Activated T-cell treated with anti-CD3 and anti-CD28 coated beads for 4 hours (primary cell): ENCODE data around the gene ATXN10.
"Not testable (repeated sequence)": the region's sequence is repeated elsewhere in the genome, so short reads cannot be mapped to it uniquely, and the experiment has no call there.

Experiments
- DNase-seq: peaks from one replicate; pipeline ENCODE4 v3.0.0-alpha.2; 2020

ATXN10 gene

DNA sequence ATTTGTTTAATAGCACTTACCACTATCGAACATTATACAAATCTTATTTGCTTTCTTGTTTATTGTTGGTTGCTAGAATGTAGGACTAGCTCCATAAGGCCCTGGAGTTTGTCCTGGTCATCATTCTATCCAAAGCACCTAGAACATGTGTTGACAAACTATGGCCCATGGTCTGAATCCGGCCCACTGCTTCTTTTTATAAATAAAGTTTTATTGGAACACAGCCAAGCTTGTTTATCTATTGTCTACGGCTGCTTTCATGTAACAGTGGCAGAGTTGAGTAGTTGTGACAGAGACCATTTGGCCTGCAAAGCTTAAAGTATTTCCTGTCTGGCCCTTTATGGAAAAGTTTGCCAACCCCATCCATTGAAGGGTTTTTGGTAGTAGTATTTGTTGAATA, 38.8 kb downstream of the ATXN10 start:
- no peak for DNase-seq

DNA sequence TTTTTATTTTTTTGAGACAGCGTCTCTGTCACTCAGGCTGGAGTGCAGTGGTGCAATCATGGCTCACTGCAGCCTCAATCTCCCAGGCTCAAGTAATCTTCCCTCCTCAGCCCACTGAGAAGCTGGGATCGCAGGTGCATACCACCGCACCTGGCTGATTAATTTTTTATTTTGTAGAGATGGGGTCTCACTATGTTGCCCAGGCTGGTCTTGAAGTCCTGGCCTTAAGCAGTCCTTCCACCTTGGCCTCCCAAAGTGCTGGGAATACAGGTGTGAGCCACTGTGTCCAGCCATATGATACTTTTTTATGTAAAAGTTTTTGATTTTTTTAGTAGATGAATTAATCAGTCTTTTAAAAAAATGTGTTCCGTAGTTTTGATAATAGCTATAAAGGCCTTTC, 42.8 kb downstream of the ATXN10 start:
- DNase-seq: not testable (repeated sequence)

DNA sequence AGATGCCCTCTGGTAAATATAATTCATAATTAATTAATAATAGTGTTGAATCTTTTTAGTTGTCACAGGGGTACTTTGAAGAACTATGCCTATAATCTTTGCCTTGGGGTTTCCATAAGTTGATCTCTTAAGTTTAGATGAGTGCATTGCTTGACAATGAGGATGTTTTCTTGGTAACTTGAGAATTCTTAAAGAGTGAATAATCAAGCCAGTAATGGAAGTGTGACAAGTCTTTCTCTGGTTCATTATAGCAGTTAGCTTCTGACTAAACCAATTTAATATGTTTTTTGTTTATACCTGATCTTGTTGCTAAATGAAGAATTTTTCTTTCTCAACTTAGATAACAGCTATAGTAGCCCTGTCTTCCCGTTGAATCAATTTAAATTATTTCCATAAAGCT, 46.2 kb downstream of the ATXN10 start:
- DNase-seq: no peak

DNA sequence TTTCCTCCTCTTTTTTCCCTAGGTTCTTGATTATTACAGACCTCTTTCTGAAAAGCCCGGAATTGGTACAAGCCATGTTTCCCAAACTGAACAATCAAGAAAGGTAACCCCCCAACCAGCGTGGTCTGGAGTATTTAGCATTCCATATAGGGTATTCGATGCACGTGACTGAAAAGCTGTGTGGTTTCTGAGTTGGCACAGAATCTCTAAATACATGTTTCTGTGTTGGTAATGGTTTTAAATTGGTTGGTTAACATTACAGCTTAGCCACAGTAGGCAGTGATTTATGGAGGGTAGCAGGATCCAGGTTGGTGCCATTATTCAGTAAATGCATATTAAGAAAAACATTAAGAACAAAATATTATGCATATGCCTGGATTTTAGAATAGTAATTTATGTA, 46.8 kb downstream of the ATXN10 start:
- DNase-seq: no peak

DNA sequence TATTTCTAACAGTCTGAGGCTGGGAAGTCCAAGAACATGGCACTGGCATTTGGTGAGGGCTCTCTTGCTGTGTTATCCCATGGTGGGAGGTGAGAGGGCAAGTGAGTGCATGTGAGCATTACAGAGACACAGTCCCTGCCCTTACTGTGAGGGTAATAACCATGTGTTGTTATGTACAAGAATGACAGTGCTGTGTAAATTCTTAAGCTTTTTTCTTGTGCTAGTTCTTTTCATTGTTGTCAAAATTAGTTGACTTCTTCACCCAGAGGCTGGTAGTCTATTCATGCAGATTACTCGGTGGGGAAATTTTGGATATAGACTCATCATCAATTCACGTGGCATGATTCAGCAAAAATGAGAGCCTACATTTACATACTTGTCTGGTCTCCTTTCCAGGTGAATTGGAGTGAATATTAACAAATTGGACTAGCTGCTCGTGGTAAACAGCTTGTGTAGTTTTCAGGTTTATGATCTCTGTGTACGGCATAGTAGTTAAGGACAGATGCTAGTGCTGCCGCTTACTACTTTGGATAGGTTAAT, 49.3 kb downstream of the ATXN10 start:
- DNase-seq: no peak

DNA sequence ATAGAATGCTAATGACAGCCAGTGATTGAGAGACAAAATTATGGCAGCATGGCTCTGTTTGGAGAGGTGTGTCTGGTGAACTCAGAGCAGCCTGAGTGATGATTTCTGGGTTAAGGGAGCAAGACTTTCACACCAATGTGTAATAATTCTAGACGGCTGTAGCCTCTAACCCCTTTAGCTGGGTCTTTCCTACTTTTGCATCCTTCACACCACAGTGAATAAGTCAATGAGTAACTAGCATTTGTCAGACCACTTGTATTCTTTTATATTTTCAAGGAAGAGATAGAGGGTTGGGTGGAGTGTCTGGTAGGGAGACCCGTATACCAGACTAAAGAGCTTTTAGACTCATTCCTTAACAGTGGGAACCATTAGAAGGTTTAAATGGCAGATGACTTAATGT, 50.4 kb downstream of the ATXN10 start:
- no peak for DNase-seq

DNA sequence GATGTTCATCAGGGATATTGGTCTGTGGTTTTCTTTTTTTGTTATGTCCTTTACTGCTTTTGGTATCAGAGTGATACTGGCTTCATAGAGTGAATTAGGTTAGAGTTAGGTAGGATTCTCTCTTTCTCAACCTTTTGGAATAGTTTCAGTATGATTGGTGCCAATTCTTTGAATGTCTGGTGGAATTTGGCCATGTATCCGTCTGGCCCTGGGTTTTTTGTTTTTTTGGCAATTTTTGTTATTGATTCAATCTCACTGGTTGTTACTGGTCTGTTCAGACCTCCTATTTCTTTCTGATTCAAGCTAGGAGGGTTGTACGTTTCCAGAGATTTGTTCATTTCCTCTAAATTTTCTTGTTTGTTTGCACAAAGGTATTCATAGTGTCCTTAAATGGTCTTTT, 54.4 kb downstream of the ATXN10 start:
- DNase-seq: no peak

DNA sequence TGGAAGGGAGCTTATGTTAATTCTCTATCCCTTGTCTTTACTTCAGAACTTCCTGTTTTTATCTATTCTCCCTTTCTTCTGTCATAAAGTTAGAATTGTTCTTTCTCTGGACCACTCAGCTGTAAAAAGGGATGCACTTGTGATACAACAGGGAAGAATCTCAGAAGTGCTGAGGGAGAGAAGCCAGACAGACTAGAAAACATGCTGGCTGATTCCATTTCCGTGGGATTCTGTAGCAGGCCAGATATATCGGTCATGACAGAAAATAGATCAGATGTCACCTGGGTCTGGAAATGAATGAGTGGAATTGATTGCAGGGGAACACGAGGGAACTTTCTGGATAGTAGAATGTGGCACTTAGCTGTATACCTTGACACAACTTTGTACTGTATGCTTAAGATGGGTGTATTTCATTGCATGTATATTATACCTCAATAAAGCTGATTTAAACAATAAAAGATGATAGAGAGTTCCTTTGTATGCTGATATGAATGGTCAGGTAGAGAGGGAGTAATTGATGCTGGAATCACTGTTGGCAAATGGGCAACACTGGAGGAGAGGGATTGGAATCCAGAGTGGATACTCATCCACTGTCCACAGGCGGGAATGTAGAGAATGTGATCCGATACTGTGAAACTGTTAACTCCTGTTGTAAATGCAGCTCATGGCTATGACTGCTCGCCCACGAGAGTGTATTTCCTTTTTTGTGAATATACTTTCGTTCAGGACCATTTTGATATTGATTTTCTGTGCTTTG, 59.6 kb downstream of the ATXN10 start:
- DNase-seq: no peak

DNA sequence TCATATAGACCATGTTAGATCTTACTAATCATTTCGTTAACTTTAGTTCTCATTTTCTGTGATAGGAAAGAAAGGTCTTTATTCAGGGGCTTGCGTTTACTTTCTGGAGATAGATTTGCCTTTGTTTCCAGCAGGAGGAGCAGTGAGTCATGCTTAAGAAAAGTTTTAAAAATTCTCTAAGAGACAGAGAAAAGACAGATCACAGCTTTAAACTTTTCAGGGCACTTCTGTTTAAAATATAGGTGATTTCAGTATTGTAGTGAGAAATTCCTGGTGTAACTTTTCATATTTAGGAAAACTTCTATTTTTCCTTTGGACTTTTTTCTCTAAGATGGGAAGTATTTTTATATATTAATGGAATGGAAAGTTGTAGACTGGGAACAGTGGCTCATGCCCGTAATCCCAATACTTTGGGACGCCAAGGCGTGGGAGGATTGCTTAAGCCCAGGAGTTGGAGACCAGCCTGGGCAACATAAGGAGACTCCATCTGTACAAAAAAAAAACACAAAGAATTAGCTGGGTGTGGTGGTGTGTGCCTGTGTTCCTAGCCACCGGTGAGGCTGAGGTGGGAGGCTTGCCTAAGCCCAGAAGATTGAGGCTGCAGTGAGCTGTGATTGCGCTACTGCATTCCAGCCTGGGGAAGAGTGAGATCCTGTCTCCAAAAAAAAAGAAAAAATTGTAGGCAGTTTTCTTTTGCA, 60.3 kb downstream of the ATXN10 start:
- no peak for DNase-seq

DNA sequence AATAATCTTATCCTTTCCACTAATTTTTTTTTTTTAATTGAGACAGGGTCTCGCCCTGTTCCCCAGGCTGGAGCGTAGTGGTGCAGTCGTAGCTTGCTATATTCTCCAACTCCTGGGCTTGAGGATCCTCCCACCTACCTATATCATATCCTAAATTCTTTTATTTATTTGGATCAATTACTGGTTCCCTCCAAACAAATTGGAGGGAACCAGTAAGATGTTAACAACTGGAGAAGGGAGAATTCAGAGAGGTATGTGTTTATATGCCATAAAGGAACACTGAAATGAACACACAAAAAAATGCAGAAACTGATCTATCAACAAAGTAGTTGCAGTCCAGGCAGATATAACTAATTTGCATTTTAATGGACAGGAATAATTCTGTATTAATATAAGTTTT, 63.6 kb downstream of the ATXN10 start:
- no peak for DNase-seq

DNA sequence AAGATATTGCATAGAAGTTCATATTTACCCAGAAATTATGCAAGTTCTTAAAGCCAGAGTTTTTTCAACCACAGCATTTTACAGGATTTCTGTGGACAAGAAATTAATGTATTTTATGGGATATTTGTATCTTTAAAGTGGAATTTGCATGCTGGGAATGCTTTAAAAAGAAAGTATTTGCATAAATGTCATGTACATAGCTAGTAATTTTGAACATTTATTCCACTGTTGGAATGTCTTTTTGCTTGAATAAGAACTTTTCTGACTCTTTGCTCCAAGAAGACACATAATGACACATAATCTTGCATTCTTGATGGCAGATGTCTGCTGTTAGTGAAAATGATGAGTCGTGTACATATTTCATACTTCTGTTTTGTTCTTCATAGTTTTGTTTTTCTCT, 66.6 kb downstream of the ATXN10 start:
- DNase-seq: no peak

DNA sequence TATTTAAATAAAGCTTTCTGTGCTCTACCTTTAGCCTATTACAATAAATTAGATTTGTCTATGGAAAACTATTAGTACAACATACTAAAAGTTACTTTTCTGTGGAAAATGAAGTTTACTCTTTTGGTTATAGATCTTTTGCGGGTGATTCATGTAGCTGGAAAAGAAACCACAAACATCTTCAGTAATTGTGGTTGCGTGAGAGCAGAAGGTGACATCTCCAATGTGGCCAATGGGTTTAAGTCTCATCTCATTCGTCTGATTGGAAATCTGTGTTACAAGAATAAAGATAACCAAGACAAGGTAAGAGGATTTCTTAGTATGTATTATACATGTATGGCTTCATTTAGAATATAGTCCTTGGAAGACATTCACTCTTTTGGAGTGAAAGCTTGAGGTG, 68.6 kb downstream of the ATXN10 start:
- no peak for DNase-seq

DNA sequence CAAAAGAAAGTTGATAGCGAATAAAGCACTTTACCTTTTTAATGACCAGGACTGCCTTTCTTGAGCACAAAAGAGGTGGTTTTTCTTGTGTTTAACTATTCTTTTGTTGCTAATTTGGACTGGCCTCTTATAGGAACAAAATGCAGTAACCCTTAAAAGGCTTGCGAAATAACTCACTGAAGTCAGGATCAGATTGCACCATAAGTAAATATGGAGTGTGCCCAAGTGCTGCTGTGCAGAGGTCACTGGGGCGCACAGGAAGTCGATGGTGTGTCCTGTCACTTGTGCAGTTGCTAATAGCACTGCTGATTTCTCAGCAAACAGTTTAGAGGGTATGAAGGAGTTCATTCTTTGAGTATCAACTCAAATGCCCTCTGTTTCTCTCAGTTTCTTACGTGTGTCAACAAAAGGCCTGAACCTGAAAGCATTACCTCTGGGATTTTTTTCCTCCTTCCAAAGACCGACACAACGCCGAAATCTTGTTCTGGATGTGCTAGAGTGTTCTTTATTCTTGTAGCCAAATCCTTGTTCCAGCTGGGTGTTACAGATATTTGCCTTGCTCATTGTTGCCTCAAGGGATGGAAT, 71.3 kb downstream of the ATXN10 start:
- no peak for DNase-seq

DNA sequence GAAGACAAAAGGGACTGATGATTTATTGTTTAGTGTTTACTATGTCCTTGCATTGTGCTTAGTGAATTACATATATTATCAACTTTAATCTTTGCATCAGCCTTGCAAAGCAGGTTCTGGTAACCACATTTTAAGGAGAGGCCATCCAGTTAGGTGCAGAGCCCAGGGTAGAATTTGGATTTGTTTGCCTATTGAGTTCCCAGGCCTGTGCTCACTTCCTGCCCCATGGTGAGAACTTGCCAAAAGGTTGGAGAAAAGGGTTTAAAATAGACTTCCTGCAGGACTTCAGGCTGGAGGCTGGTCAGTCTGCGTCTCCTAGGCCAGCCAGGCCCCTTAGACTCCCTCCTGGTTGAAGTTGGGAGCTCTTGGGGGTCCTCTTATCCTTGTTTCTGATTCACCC, 72.1 kb downstream of the ATXN10 start:
- DNase-seq: no peak

DNA sequence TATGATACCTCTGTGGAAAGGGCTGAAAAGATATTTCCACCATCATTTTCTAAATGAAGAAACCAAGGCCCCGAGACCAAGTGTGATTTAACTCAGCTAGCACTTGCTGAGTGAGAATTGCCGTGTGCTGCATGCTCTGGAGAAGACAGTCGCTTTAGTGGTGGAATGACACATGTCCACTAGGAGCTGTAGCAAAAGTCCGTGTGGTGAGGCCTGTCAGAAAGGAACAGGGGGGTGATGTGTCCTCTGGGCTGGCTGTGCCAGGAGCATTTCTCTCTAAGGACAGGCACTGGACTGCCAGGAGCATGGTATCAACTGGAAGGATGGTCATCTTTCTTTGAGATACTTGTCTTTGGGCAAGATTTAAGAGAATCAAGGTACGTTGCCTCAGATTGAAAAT, 72.8 kb downstream of the ATXN10 start:
- no peak for DNase-seq

DNA sequence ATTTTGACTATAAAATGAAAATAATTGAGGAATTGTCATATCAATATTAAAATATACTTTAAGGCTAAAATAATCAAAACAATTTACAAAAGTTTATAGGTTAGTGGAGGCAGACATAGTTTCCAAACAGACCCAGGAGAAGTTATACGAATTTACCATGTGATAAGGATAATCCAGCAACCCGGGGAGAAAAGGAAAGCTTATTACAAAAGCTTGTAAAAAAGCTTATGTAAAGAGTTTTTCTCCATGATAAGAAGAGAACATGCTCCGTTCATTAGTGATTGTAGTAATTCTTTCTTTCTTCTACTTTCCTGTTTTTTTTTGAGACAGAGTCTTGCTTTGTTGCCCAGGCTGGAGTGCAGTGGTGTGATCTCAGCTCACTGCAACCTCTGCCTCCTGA, 79.0 kb downstream of the ATXN10 start:
- DNase-seq: no peak

DNA sequence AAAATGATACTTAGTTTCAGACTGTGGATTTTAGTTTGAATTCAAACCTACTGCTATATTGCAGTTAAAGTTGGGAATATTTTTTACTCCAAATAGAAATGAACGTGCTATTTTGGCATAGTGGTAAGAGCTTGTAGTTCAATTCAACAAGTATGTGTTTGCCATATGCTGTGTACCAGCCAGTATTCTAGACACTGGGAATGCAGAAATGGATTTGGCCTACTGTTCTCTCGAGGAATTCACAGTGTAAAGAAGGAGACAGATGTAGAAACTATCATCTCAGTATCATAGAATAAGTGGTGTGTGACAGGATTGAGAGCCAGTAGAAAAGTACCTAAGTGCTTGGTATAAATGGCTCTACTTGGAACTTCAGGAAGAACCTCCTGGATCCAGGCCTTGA, 80.4 kb downstream of the ATXN10 start:
- no peak for DNase-seq

DNA sequence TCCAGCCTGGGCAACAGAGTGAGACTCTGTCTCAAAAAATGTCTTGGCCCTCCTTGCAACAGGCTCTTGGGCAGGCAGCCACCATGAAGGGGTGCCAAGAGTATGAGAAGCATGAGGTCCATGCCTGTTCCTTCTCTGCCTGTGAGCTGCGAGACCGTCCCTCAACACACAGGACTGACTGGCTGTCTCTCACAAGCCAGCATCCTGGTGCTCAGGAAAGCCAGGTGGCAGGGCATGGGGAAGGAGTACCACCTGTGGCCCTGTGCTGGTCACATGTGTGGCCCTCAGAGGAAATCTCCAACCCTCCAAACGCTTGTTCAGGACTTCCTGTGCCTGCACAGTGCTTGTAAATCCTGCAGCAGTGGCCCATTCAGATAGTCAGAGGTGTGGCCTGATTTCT, 83.2 kb downstream of the ATXN10 start:
- DNase-seq: no peak

DNA sequence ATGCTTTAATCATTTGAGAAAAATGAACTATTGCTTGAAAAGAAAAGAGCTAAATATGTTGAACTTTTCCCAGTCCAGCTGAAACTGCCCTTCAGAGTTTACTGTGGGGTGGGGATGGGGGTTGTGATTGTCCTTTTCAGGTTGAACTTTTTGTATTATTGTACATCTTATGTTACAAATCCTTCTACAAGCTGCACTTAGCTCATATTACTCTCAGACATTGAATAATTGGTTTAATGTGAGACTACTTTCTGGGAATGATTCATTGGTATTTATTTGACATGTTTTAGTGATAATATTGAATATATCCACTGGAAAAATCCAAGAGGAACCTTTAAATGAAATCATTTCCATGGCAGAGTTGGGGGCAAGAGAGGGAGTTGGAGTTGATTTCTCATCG, 84.9 kb downstream of the ATXN10 start:
- no peak for DNase-seq

DNA sequence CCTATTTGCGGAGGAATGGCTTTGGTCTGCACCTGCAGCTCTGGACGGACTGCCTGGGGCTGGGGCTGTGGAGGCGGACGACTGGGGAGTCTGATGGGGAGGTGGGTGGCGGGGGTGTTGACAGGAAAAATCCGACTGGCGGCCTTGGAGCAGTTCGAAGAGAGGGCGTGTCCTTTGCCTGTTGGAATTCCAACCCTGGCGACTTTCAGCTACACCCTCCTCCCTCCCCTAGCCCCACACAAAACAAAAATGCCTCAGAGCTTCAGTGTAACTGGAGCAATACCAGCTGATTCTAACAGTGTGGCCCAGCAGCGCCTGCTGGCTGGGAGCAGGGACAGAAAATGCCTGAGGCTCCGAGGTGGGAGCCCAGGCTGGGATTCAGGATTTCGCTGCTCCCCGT, 85.4 kb downstream of the ATXN10 start:
- no peak for DNase-seq

DNA sequence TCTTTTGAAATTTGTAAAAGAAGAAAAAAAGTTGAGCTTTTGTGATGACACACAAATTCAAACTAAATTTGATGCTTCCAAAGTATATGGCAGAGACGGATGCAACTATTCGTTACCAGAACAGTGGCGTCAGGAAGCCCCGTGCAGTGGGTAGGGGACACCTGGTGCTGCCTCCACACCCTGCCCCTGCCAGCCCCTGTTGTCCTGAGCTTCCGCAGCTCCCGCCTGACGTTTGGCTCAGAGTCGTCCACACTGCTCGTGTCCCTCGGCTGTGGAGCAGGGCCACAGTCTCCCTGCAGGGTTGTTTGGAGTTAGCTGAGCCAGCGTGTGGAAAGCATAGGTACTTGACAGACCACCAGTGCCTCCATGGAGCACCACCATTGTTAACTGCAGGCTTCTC, 86.3 kb downstream of the ATXN10 start:
- no peak for DNase-seq

DNA sequence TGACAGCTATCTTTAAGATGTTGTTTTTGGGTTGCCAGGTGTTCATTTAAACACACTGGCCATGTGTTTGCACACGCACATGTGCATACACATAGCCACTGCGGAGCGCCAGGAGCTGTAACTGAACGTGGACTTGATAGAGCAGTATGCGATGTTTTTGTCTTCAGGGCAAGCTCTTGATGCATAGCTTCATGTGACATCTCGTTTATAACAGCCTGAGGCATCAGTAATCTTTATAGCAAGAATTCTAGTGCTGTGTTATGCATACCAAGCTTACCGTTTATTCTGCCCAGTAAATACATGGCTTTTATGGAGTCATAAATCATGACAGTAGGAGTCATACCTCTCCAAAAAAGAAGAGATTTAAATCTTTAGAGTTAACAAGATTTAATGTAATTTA, 87.0 kb downstream of the ATXN10 start:
- no peak for DNase-seq

DNA sequence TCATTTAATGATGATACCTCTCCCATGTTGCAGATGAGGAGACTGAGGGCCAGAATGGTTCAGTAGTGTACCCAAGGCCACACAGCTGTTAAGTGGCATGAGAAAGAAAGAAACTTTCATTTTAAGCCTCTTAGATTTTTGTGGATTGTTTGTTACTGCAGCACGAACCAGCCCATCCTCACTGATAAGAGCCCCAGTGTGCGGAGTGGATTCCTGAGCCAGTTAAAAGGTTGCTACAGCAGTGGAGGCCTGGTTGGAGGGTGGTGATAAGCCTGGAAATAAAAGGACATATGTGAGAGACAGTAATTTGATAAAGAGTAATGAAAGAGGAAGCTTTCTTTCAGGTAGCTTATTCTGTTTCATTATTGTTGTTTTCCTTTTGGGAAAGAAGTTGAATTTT, 89.0 kb downstream of the ATXN10 start:
- DNase-seq: no peak

DNA sequence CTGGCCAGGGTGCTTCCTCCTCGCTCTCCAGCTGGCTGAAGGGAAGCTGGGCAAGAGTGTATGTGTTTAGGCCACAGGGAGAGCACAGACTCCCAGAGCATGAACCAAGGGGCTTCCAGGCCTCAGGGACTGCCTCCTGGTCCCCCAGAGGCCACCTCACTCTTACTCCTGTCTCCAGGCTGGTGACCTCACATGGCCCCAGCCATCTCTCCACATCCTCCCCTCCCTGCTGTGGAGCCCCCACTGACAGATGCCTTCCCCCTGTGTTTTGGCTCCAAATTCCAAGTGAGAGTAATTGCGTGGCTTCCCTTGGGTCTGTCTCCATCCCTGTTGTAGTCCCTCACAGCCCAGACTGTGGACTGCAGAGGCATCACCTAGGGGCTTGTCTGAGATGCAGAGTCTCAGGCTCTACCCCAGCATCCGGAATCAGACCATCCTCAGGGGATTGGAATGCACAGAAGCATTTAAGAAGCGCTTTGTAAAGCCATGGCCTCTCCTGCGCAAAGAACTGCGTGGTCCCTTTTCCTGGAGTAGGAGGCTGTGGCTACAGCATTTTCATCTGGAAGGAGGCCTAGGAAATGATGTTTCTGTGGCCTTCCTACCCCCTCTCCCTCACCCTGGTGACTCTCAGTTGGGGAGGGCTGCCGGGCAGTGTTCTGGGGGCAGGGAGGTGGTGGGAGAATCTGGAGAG, 91.1 kb downstream of the ATXN10 start:
- no peak for DNase-seq
